ENCODE results near the gene ANKS1B. TPM values are rescaled to one million over a fixed set of nuclear protein-coding genes. Genes with fewer than 3 reads are reported as not detected.

Gene ANKS1B
- total RNA-seq, 1 experiment from 2014 or later, result 0.54 TPM

DNA sequence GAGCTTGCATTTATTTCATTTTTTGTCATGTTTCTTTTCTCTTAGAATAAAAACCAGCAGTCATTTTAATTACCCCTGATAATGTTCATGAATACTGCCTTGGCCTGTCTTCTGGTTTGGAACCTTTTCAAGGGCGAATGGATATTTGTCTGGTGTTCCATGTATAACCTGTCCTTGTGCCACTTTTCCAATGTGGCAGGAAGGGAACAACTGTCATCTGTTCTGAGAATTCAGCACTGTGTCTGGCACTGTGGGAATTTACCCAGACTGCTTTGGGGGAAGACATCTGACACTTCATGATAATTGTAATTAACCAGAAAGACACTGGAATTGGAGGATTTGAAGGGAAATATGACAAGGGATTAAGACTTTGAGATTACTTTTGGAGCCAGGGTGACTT lies 986.8 kb downstream of the ANKS1B start:
- no peak overlapping the region for H2AFZ ChIP-seq (ENCODE audit: low read depth, low read length, poor library complexity, severe bottlenecking)
- DNase-seq (ENCODE audit: low read depth, low spot score), result no peak
- intact Hi-C loops (cut with micrococcal nuclease), result loop anchor here (1.0 to 2.0 kb wide), 5 partner anchors 43 to 573 kb away; no protein-coding TSS in a partner anchor
- POLR2A ChIA-PET, result no interaction called here
- no peak overlapping the region for H3K27ac ChIP-seq (ENCODE audit: low read depth, low read length)
- no TSS peak for BruUV-seq (replicated peaks)
- ATAC-seq, result no peak
- no peaks in the 10 kb centered on the region for H3K9me2 ChIP-seq (ENCODE audit: insufficient read depth)
- no peak overlapping the region for H3K9ac ChIP-seq (ENCODE audit: low read length)
- H3K9me3 ChIP-seq (ENCODE audit: control insufficient read depth in 1 of 2, insufficient read depth in 1 of 2, low read depth in 1 of 2, low read length in 2 of 2), result no peaks in the 10 kb centered on the region
- no peaks in the 10 kb centered on the region for H3K4me1 ChIP-seq (ENCODE audit: control insufficient read depth in 1 of 2, insufficient read depth in 2 of 2, low read length in 2 of 2)
- H3K36me3 ChIP-seq (ENCODE audit: control insufficient read depth in 1 of 2, insufficient read depth in 2 of 2, low read length in 2 of 2), result no peaks in the 10 kb centered on the region
- no peak overlapping the region for H3K4me2 ChIP-seq (ENCODE audit: low read length)
- RAD21 ChIA-PET (ENCODE audit: low non-redundant PET in 1 of 2, low total read pairs in 2 of 2, uncharacterized antibody in 2 of 2, unreplicated experiment in 2 of 2), result no interaction called here
- H3K79me2 ChIP-seq (ENCODE audit: insufficient read depth, low read length), result no peaks in the 10 kb centered on the region
- no peaks in the 10 kb centered on the region for H4K20me1 ChIP-seq (ENCODE audit: insufficient read depth)
- H3K27me3 ChIP-seq (ENCODE audit: insufficient read depth, low read length), result peaks cover 22% of the 10 kb centered on the region
- CTCF ChIA-PET, result interaction anchor here (1.3 to 2.5 kb wide), 5 partner anchors 41 to 573 kb away, joined by 5 to 13 read pairs (median 8); no protein-coding TSS in a partner anchor
- no peak overlapping the region for H3K4me3 ChIP-seq (replicated peaks in 1 of 2; ENCODE audit: low read depth in 1 of 2, low read length in 2 of 2)
- no peak for TF ChIP-seq EZH2phosphoT487 (IDR thresholded peaks at IDR 0.05; ENCODE audit: borderline replicate concordance)
- TF ChIP-seq, protein P1, sequence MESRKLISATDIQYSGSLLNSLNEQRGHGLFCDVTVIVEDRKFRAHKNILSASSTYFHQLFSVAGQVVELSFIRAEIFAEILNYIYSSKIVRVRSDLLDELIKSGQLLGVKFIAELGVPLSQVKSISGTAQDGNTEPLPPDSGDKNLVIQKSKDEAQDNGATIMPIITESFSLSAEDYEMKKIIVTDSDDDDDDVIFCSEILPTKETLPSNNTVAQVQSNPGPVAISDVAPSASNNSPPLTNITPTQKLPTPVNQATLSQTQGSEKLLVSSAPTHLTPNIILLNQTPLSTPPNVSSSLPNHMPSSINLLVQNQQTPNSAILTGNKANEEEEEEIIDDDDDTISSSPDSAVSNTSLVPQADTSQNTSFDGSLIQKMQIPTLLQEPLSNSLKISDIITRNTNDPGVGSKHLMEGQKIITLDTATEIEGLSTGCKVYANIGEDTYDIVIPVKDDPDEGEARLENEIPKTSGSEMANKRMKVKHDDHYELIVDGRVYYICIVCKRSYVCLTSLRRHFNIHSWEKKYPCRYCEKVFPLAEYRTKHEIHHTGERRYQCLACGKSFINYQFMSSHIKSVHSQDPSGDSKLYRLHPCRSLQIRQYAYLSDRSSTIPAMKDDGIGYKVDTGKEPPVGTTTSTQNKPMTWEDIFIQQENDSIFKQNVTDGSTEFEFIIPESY (IDR thresholded peaks at IDR 0.05; ENCODE audit: extremely low read depth, insufficient replicate concordance, low read length), result no peak
- no peak for TF ChIP-seq RAD21 (IDR thresholded peaks at IDR 0.05; ENCODE audit: low read depth)
- TF ChIP-seq, protein P2, sequence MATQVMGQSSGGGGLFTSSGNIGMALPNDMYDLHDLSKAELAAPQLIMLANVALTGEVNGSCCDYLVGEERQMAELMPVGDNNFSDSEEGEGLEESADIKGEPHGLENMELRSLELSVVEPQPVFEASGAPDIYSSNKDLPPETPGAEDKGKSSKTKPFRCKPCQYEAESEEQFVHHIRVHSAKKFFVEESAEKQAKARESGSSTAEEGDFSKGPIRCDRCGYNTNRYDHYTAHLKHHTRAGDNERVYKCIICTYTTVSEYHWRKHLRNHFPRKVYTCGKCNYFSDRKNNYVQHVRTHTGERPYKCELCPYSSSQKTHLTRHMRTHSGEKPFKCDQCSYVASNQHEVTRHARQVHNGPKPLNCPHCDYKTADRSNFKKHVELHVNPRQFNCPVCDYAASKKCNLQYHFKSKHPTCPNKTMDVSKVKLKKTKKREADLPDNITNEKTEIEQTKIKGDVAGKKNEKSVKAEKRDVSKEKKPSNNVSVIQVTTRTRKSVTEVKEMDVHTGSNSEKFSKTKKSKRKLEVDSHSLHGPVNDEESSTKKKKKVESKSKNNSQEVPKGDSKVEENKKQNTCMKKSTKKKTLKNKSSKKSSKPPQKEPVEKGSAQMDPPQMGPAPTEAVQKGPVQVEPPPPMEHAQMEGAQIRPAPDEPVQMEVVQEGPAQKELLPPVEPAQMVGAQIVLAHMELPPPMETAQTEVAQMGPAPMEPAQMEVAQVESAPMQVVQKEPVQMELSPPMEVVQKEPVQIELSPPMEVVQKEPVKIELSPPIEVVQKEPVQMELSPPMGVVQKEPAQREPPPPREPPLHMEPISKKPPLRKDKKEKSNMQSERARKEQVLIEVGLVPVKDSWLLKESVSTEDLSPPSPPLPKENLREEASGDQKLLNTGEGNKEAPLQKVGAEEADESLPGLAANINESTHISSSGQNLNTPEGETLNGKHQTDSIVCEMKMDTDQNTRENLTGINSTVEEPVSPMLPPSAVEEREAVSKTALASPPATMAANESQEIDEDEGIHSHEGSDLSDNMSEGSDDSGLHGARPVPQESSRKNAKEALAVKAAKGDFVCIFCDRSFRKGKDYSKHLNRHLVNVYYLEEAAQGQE (IDR thresholded peaks at IDR 0.05; ENCODE audit: low read depth), result no peak
- no peak for TF ChIP-seq TCF7L2 (IDR thresholded peaks at IDR 0.05; ENCODE audit: borderline replicate concordance, extremely low read depth, insufficient read depth, insufficient read length)
- no peak for TF ChIP-seq CBX3 (IDR thresholded peaks at IDR 0.05; ENCODE audit: low read depth)
- no peak for TF ChIP-seq ZFX (IDR thresholded peaks at IDR 0.05)
- TF ChIP-seq, protein P3, sequence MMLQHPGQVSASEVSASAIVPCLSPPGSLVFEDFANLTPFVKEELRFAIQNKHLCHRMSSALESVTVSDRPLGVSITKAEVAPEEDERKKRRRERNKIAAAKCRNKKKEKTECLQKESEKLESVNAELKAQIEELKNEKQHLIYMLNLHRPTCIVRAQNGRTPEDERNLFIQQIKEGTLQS (IDR thresholded peaks at IDR 0.05), result no peak
- TF ChIP-seq SP1 (IDR thresholded peaks at IDR 0.05; ENCODE audit: low read depth), result no peak
- TF ChIP-seq SIN3A (IDR thresholded peaks at IDR 0.05; ENCODE audit: low read depth), result no peak
- TF ChIP-seq JUND (IDR thresholded peaks at IDR 0.05), result no peak
- TF ChIP-seq, protein P4, sequence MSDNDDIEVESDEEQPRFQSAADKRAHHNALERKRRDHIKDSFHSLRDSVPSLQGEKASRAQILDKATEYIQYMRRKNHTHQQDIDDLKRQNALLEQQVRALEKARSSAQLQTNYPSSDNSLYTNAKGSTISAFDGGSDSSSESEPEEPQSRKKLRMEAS (IDR thresholded peaks at IDR 0.05), result no peak
- no peak for TF ChIP-seq YY1 (IDR thresholded peaks at IDR 0.05; ENCODE audit: extremely low read depth, insufficient replicate concordance, low read depth, low read length)
- no peak for TF ChIP-seq ZNF274 (IDR thresholded peaks at IDR 0.05; ENCODE audit: low read depth, low read length)
- TF ChIP-seq CEBPB (IDR thresholded peaks at IDR 0.05; ENCODE audit: low read depth), result no peak
- no peak for TF ChIP-seq EZH2 (IDR thresholded peaks at IDR 0.05)
- TF ChIP-seq FOSL1 (IDR thresholded peaks at IDR 0.05; ENCODE audit: low read depth), result no peak
- TF ChIP-seq POLR2AphosphoS5 (IDR thresholded peaks at IDR 0.05; ENCODE audit: low read depth, low read length), result no peak
- no peak for TF ChIP-seq ELF1 (IDR thresholded peaks at IDR 0.05; ENCODE audit: borderline replicate concordance, low read depth)
- TF ChIP-seq EGR1 (IDR thresholded peaks at IDR 0.05; ENCODE audit: low read depth), result no peak

All from HCT116 (cell line).